Coronary artery (tissue), 2 donors: ENCODE data around the gene RDH12.
"Not testable (repeated sequence)": the region's sequence is repeated elsewhere in the genome, so short reads cannot be mapped to it uniquely, and the experiment has no call there.

ENCODE experiments used
- DNase-seq: peaks from one replicate; pipeline ENCODE4 v3.0.0-alpha.2; 2017; ENCODE audit warnings: low spot score
- H3K27ac ChIP-seq, 2 donors: fragments of 200-600 bp; sonication (generic); one replicate each; pipeline ENCODE4 v1.5.1; 2016 to 2019
- H3K4me3 ChIP-seq: fragments of 200-600 bp; sonication (generic); 2 replicates; pipeline ENCODE4 v1.5.1; 2016; ENCODE audit warnings: mild to moderate bottlenecking, moderate library complexity
- TF ChIP-seq, protein P1 (sequence below): fragments of 200-600 bp; sonication (generic); IDR thresholded peaks from one replicate; pipeline ENCODE4 v1.5.1; 2019; ENCODE audit warnings: antibody characterized with exemption

Gene RDH12

DNA sequence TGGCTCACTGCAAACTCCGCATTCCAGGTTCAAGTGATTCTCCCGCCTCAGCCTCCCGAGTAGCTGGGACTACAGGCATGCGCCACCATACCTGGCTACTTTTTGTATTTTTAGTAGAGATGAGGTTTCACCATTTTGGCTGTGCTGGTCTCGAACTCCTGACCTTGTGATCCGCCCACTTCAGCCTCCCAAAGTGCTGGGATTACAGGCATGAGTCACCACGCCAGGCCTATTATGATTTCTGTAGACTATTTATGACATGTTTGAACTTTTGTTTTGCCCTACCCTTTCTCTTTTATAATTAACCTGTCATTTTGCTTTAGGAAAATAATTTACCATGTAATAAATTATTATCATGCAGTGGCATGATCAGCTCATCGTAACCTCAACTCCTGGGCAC, at the start of gene RDH12:
Gene RDH12, plus strand, starts transcription at position 395 of the 400 bp plus-strand sequence. CDS start 20,757 bp downstream, outside the sequence.
- not testable (repeated sequence) for H3K4me3 ChIP-seq, H3K27ac ChIP-seq, DNase-seq

- TF ChIP-seq, protein P1, sequence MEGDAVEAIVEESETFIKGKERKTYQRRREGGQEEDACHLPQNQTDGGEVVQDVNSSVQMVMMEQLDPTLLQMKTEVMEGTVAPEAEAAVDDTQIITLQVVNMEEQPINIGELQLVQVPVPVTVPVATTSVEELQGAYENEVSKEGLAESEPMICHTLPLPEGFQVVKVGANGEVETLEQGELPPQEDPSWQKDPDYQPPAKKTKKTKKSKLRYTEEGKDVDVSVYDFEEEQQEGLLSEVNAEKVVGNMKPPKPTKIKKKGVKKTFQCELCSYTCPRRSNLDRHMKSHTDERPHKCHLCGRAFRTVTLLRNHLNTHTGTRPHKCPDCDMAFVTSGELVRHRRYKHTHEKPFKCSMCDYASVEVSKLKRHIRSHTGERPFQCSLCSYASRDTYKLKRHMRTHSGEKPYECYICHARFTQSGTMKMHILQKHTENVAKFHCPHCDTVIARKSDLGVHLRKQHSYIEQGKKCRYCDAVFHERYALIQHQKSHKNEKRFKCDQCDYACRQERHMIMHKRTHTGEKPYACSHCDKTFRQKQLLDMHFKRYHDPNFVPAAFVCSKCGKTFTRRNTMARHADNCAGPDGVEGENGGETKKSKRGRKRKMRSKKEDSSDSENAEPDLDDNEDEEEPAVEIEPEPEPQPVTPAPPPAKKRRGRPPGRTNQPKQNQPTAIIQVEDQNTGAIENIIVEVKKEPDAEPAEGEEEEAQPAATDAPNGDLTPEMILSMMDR, result no peak
- H3K27ac ChIP-seq, result no peak overlapping the region
- no peak overlapping the region for H3K4me3 ChIP-seq
- no peak for DNase-seq
Measured at GRCh38 chr14:67652189-67652588, 49.5 kb upstream of the RDH12 start.

DNA sequence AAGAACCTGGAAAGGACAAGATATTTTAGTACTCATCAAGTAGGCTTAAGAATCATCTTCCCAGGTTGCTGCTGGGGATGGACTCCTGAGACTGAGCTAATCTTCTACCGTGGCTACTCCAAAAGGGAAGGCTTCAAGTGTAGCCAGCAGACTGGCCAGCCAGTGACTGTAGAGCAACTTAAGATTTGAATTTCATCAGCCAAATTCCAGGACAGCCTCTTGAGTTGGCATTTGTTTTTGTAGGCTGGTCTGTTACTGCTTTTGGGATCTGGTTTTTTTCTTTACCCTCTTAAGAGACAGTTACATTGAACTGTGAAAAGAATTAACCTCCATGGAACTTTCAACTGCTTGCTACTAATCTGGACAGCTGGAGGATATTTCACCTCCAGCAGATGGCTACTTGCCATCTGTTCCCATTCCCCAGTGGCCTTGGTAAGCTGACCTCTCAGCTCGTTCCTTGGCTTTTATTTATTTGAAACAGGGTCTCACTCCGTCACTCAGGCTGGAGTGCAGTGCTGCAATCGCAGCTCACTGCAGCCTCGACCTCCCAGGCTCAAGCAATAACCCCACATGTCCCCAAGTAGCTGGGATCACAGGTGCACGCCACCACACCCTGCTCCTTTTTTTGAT, 47.9 kb upstream of the RDH12 start:
- no peak for DNase-seq
- TF ChIP-seq, protein P1, result no peak

GRCh38 chr14:67663633-67664032, 38.1 kb upstream of the RDH12 start:
- TF ChIP-seq, protein P1, result no peak
- H3K27ac ChIP-seq, result no peak overlapping the region

More for the DNA sequence above, 47.9 kb upstream of the RDH12 start:
- H3K27ac ChIP-seq, result no peak overlapping the region
- no peak overlapping the region for H3K4me3 ChIP-seq

DNA sequence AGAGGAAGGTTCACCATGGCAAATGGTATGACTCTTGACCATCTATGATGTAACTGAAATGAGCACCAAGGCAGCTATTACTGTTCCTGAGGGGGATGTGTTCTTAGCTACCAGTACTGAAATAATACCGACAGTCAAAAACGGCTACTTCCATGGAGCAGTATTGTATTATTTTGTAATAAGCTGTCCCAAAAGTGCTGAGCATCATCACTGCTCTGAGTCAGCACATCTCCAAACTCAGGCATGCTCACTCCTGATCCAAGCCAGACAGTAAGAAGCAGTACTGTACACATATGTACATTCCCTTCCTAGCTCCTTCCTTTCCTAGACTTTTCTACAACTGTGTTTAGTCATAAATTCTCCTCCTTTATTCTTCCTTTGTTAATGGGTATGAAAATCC, 35.8 kb upstream of the RDH12 start:
- no peak for DNase-seq
- TF ChIP-seq, protein P1, result no peak
- no peak overlapping the region for H3K4me3 ChIP-seq
- H3K27ac ChIP-seq, result no peak overlapping the region

More at GRCh38 chr14:67663633-67664032, 38.1 kb upstream of the RDH12 start:
- no peak for DNase-seq
- no peak overlapping the region for H3K4me3 ChIP-seq

DNA sequence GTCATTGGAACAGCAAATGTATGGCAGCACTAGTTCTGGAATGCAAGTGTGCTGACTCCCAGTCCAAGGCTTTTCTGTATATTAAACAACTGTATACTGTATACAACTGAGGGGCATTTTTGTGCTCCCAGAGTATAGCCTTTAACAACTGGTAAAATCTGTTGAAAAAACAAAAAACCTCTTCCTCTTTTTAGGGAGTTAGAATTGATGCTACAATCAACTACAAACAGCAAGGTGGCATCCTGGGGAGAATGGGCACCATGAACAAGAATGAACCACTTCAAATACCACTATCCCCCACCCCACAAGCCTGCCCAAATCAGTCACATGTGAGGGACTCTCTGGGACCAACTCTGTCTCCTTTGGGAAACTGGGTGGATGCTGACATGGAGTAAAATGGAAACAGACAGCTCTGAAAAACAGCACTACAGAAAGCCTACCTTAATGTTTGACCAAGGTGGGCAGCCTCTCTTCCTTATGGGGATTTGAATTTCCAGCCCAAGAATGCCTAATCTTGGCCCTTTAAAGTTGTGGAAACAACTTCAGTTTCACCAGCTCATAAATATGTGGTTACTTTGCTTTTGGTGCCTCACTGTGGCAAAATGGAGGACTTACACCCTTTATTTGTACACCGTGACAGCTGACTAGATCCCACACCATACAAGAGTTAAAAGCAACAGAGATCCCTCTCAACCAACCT, 34.8 kb upstream of the RDH12 start:
- H3K27ac ChIP-seq, result no peak overlapping the region
- TF ChIP-seq, protein P1, result peak; percentile 30
- no peak overlapping the region for H3K4me3 ChIP-seq
- DNase-seq, result no peak

- TF ChIP-seq, protein P1, result no peak
Measured at GRCh38 chr14:67668559-67668958, 33.1 kb upstream of the RDH12 start.

More at GRCh38 chr14:67668559-67668958, 33.1 kb upstream of the RDH12 start:
- Histone ChIP-seq H3K4me3 (no peak overlapping the region), H3K27ac (no peak overlapping the region)
- DNase-seq, result no peak
